GM19043 (cell line): Measurements from ENCODE around the gene PLXNA1.

Source experiments
- ATAC-seq: cut with Tn5 transposase; IDR thresholded peaks from one replicate; pipeline ENCODE4 v1.9.1; 2021; ENCODE audit warnings: low read depth; ENCODE audit not compliant: unreplicated experiment

The PLXNA1 gene

DNA sequence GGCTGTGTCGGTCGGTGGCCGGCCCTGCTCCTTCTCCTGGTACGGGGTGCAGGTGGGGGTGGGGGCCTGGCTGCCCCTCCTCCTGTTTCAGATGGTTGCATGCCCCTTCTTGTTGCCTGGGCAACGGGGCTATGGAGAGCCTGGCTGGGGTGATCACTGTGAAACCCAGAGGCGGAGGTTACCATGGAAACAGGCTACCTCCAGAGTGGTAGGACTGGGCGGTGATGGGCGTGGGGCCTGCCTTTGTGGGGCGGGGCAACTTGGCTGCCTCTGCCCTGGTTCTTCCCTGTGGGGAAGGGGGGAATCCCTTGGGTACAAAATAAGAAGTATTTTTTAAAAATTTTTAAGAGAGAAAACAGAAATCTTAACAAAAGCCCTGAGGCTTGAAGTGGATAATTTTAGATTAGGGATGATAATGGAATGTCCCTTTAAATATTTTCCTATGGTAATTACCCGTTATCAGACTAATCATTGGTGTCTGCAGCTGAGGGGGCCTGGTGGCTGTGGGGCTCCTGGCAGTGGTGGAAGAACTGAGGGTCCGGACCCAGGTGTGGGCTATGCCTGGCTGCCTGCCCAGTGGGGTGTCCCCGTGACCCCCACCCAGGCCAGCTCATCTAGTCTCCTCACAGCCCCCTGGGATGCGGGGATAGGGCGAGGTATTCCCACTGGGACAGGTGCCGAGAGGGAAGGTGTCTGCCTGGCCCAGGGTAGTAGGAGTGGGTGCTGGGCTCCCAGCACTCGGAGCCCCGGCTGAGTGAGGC is 32.5 kb downstream of the PLXNA1 start:
- no peak for ATAC-seq

DNA sequence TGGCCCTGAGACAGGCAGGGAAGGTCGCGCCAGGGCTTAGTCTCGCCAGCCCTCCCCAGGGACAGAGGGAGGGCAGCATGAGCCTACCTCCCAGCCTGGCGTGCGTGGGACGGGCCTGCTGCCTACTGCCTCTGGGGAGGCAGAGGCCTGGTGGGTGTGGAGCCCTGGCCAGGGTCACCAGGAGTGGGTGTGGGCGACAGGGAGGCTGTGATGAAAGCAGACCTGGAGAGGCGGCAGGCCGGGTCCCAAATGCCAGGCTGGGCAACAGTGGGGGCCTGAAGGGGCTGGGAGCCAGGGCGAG is 33.1 kb downstream of the PLXNA1 start:
- ATAC-seq, result no peak

DNA sequence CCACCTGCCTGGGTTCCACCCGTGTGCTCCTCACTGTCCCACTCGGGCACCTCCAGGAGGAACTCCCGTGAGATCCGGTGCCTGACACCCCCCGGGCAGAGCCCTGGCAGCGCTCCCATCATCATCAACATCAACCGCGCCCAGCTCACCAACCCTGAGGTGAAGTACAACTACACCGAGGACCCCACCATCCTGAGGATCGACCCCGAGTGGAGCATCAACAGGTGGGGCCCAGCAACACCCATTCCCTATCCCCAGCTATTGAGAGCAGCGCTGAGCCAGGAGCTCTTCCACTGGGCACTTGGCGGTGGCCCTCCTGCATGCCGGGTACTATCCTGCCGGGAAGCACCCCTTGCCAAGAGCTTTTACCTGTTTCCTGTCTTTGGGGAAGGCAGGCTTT is 33.5 kb downstream of the PLXNA1 start:
- no peak for ATAC-seq

DNA sequence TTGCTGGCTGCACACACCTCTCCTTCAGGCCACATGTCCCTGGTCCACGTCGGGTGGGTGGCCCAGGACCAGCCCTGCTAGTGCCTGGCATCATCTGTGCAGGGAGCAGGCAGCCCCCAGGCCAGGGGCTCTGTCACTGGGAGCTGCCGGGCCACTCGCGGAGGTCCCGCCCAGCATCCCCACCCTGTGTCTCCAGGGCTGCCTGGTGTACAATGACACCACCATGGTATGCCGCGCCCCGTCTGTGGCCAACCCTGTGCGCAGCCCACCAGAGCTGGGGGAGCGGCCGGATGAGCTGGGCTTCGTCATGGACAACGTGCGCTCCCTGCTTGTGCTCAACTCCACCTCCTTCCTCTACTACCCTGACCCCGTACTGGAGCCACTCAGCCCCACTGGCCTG is 34.3 kb downstream of the PLXNA1 start:
- no peak for ATAC-seq

DNA sequence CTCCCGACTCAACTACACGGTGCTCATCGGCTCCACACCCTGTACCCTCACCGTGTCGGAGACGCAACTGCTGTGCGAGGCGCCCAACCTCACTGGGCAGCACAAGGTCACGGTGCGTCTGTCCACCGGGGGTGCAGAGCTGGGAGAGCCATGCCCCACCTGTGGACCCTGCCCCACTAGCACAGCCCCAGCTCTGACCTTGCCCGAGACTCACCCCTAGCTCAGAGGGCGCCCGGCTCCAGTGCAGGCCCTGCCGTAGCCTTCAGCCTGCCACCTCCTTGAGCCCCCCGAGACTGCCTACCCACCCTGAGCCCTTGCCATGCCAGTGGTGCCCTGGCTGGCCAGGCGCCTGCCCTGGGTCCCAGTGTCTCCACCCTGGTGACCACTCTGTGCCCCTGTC is 34.9 kb downstream of the PLXNA1 start:
- no peak for ATAC-seq

DNA sequence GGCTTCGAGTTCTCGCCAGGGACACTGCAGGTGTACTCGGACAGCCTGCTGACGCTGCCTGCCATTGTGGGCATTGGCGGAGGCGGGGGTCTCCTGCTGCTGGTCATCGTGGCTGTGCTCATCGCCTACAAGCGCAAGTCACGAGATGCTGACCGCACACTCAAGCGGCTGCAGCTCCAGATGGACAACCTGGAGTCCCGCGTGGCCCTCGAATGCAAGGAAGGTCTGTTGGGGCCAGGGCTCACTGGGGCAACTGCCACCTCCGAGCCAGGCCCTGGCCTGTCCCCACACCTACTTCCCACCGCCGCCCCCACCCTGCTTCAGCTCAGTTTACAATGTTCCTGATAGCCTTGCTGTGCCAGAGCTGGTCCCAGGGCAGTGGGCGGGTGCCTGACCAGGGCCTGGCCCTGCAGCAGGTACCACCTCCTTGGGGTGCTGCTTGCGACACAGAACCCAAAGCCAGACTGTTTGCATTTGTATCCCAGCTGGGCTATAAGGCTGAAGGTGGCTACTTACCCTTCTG is 35.5 kb downstream of the PLXNA1 start:
- ATAC-seq, result no peak

DNA sequence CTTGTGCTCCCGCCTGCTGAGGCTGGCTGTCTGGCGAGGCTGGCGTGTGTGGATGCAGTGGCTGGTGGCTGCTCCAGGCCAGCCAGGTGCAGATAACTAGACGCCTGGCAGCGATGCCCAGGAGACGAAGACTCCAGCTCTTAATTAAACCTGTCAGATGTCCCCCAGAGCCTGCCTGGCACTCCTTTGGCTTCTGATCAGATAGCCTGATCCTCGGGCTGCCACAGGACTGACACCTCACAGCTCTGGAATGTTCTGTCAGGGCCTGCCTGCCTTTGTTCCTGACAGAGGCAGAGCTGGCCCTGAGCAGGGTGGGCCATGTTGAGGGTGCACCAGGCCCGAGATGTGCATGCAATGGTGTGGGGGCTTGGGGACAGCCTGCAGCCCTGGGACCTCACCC is 36.5 kb downstream of the PLXNA1 start:
- ATAC-seq, result no peak

DNA sequence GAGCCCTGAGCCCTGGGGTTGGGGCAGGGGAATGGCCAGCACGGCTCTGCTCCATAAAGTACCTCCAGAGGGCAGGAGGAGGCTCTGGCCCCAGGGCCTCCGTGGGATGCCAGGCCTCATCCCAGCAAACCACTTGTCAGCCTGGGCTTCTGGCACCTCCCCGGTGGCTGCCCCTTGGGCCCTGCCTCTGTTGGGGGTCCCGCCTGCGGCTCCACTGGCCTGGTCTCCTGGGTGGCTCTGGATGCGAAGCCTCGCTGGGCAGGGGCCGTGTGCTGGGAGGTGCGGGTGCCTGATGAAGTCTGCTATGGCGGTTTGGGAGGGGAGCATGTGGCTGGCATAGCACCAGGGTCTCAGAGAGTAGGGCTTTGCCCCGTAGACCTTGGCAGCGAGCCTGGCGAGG is 37.6 kb downstream of the PLXNA1 start:
- no peak for ATAC-seq

DNA sequence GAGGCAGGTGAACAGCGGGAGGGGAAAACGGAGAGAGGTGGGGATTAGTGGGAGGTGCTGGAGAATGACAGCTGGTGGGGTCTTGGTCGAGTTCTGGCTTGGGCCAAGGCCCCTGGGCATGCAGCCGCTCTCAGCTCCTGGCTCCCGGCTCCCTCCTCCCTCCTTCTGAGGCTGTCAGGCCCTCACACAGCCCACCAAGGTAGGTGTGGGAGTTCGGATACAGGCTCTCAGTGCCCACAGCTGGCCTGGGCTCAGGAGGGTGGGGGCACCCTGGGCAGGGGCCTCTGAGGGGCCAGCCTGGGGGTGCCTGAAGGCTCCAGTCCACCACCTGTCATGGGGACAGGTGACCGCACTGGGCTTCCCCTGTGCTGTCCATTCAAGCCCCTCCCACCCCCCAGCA is 39.9 kb downstream of the PLXNA1 start:
- ATAC-seq, result no peak

DNA sequence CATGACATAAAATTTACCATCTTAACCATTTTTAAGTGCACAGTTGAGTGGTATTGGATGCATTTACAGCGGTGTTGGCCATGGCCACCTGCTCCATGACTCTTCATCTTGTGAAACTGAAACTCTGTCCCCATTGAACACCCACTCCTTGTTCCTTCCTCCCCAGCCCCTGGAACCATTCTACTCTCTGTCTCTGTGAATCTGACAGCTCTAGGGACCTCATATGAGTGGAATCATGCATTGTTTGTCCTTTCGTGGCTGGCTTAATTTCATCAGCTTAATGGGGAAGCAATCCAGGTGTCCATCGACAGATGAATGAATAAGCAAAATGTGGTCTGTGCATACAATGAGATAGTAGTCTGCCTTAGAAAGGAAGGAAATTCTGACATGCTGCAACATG is 42.5 kb downstream of the PLXNA1 start:
- no peak for ATAC-seq

DNA sequence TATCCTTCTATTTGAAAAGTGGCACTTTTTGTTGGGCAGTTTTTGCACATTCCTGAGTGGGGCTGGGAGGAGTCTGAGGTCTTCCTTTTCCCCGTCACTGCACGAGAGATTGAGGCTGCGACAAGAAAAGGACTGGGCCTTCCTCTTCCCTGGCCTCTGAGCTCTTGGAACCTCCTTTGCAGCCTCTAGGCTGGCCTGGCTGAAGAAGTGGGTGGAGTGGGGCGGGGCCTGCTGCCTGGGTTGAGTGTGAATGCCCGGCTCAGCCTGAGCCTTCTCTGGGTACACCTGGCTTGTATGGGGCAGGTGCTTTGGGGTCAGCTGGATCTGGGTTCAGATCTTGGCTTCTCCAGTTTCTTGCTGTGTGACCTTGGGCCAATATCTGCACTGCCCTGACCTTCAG is 43.1 kb downstream of the PLXNA1 start:
- ATAC-seq, result no peak

DNA sequence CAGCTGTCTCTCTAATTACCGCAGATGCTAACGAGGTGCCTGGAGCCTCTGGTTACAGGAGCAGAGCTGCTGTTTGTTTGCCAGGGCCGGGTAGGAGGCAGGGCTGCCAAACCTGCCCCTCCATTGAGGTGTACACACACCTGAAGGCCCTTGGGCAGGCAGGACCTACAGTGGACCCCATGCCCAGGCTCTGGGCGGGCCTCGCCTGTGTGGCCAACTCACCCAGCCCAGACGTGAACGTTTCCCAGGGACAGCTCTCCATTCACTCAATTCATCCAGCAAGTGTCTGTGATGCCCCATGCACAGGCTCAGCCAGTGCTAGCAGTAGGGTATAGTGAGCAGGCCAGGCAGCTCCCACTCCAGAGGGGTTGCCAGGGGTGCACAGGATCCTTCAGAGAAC is 43.7 kb downstream of the PLXNA1 start:
- ATAC-seq, result no peak

DNA sequence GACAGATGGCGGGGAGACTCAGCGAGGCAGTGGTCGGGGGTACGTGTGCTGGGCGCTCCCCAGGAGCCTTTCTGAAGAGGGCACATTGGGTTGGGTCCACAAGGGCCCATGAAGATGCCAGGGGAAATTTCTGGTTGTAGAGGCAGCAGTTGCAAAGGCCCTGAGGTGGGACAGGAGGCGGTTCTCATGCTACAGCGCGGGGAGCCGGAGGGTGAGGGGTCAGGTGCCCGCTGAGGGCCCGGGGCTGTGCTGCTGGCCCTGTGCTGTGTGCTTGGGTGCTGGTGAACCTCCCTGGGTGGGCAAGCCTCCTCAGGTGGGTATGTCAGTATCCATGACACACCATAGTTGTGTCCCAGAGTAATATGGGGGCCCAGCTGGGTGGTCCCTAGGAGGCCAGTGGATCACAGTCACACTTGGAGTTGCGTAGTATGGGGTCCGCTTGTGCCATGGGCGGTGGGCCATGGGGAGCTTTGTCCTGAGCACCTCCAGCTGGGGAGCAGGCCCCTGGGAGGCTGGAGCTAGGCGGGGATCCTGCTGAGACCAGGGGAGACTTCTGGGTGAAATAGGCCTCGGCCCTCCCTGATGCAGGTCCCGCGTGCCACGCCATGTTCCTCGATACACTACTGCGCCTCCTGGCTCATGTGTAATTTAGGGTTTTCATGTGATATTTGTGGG is 44.3 kb downstream of the PLXNA1 start:
- ATAC-seq, result no peak

DNA sequence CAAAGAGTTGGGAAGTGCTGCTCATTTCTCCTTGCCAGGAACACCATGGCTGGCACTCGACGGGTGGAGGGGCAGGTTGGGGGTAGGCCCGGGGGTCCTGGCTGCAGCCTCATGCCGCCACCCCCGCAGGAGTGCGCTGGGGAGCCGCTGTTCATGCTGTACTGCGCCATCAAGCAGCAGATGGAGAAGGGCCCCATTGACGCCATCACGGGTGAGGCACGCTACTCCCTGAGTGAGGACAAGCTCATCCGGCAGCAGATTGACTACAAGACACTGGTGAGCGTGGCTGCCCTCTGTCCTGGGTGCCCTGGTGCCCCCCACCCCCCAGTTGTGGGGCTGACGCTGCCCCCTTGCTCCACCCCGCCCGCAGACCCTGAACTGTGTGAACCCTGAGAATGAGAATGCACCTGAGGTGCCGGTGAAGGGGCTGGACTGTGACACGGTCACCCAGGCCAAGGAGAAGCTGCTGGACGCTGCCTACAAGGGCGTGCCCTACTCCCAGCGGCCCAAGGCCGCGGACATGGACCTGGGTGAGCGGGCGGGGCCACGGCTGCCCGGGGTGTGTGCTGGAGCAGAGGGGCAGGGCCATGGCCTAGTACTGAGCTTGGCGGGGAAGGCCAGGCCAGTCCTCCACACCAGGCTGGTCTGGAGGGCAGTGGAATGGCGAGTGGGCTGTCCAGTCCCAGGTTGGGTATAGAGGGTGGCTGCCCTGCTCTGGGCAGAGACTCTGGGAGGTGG is 45.1 kb downstream of the PLXNA1 start:
- no peak for ATAC-seq

DNA sequence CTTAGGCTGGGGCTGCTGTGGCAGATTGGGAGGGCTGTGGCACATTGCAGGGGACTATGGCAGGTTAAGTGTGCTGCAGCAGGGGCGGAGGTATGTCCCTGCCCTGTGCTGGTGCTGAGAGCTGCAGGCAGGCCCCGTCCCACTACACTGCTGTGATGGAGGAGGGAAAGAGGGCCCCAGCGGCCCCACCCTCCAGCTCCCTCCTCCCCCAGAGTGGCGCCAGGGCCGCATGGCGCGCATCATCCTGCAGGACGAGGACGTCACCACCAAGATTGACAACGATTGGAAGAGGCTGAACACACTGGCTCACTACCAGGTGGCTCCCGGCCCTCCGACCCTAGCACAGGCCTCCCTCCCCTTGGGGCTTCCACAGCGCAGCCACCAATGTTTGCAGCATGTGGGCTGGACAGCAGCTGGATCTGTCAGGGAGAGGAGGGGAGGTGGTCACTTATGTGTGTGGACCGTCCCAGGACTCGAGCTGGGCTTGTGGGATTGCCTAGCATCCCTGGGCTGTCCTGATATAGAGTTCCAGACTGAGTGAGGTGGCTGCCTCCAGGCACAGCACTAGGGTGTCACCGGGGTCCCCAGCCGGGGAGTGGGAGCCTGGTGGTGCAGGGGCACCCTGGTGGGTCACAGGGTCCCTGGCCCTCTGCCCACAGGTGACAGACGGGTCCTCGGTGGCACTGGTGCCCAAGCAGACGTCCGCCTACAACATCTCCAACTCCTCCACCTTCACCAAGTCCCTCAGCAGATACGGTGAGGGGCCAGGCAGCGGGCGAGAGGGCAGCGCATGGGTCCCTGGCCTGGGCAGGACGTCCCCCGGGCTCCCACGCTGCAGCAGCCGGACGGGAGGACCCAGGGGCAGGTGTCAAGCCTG is 46.1 kb downstream of the PLXNA1 start:
- no peak for ATAC-seq

DNA sequence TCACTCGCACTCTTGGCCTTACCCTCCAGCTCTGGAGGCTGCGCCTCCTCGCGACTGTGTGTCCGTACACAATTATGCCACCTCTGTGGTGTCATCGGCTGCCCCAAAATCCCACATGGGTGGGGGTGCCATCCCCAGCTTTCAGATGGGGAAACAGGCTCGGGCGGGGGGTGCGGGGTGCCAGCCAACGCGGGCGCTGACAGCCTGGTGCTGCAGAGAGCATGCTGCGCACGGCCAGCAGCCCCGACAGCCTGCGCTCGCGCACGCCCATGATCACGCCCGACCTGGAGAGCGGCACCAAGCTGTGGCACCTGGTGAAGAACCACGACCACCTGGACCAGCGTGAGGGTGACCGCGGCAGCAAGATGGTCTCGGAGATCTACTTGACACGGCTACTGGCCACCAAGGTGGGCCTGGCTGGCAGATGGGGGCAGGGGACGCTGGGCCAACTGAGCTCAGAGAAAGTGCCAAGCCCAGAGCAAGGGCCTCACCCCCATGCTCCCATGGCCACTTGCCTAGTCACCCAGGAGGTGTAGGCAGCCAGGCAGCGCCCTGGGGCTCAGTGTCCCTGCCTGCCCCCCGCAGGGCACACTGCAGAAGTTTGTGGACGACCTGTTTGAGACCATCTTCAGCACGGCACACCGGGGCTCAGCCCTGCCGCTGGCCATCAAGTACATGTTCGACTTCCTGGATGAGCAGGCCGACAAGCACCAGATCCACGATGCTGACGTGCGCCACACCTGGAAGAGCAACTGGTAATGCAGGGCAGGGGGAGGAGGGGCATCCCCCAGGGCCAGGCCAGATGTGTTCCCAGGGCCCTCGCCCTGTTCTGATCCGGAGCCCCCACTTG is 47.0 kb downstream of the PLXNA1 start:
- ATAC-seq, result no peak

DNA sequence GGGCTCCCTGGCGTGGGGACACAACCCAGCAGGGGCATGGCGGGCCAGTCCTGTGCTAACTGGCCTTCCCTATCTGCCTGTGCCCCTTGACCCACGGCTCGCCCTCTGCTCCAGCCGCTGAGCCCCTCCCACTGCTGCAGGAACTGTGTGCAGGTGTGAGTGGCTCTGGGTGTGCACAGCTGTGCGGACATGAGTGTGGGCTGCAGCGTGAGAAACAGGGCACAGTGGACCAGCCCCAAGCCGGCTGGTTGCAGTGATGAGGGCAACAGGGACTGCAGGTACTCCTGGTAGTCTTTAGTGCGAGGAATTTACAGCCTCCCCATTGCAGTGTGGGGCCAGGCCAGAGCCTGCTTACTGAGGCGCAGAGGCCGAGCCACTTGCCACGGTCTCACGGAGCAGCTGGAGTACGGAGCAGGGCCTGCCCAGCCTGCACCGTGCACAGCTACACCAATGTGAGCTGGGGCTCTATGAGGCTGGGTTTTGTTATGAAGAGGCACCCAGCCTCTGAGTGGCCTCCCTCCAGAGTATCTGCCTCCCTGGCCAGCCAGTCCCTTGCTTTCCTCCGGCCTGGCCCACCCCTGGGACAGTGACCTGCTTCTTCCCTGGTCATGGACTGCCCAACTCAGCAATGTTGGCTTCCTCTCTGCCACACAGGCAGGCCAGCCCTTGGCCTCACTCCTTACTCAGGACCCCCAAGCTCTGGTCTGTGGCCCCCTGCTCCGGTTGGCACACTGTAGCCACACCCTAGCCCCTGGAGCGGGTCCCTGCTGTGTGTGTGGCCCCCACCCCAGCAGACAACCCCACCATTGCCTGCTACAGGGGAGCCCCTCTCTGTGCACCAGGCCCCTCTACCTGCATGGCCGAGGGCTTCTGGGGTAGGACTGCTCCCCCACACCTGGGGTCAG is 47.8 kb downstream of the PLXNA1 start:
- no peak for ATAC-seq

DNA sequence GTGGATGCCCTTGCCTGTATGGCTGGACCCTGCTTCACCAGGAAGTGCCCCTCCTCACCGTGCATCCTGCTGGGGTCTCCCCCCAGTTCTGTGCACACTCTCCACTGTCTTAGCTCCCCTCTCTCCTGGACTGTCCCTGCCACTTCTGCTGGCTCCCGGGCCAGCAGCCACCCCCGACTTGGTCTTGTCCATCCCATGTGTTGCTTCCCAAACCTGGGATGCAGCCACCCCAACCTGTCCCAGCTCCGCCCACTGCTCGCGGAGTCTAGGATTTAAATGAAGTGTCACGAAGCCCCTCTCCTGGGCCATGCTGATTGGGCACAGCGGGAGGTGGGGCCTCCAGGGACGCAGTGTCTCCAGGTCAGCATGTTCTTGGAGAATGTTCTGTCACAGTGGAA is 48.5 kb downstream of the PLXNA1 start:
- ATAC-seq, result no peak

DNA sequence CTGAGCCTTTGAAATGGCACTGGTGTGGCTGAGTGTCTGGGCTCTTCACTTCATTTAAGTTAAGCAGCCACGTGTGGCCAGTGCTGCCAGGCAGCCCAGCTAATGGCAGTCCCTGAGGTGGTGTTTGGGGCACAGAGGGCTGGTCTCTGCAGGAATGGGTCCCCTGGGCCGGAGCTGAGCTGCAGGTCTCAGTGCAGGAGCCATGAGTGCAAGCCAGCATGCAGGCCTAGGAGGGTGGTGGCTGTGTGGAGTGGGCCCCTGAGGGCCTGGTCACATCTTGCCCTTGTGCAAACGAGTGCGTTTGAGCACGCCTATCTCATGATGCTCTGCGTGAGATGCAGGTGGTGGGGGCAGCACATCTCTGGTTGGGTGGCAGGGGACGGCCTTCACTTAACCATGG is 48.9 kb downstream of the PLXNA1 start:
- ATAC-seq, result no peak
